Mesenchymal stem cell (in vitro differentiated cells and primary cell): ENCODE results near the gene CDKN1C.

Experiments used
- DNase-seq: peaks from one replicate; pipeline ENCODE4 v3.0.0-alpha.2; 2013
- H2AFZ ChIP-seq: one replicate; pipeline ENCODE4 v1.6.1; 2013; ENCODE audit warnings: low read depth, mild to moderate bottlenecking, control low read depth, inconsistent platforms, low read length, moderate library complexity
- H2AK5ac ChIP-seq: 2 replicates; pipeline ENCODE4 v1.6.1; 2013; ENCODE audit warnings: low read length, moderate library complexity, mild to moderate bottlenecking, inconsistent platforms; ENCODE audit not compliant: severe bottlenecking
- H2BK120ac ChIP-seq: one replicate; pipeline ENCODE4 v1.6.1; 2013; ENCODE audit warnings: low read depth, mild to moderate bottlenecking, inconsistent platforms, low read length, moderate library complexity
- H2BK12ac ChIP-seq, 2 experiments: one replicate each; pipeline ENCODE4 v1.6.1; 2013; ENCODE audit warnings: inconsistent platforms in 2 of 2, low read length in 2 of 2, mild to moderate bottlenecking in 2 of 2, moderate library complexity in 2 of 2, control low read depth in 1 of 2
- H2BK15ac ChIP-seq: one replicate; pipeline ENCODE4 v1.6.1; 2013; ENCODE audit warnings: mild to moderate bottlenecking, low read depth, inconsistent platforms; ENCODE audit not compliant: poor library complexity, severe bottlenecking
- H2BK5ac ChIP-seq: 2 replicates; pipeline ENCODE4 v1.6.1; 2013; ENCODE audit warnings: low read depth, mild to moderate bottlenecking, low read length, control low read depth, inconsistent platforms; ENCODE audit not compliant: poor library complexity, severe bottlenecking
- H3K14ac ChIP-seq, 2 experiments: one replicate each; pipeline ENCODE4 v1.6.1; 2013; ENCODE audit warnings: inconsistent platforms in 2 of 2, low read length in 2 of 2, control low read depth in 1 of 2, mild to moderate bottlenecking in 1 of 2, moderate library complexity in 1 of 2
- H3K18ac ChIP-seq, 2 experiments: one replicate each; pipeline ENCODE4 v1.6.1; 2013; ENCODE audit warnings: inconsistent platforms in 2 of 2, low read length in 2 of 2, control low read depth in 1 of 2, low read depth in 1 of 2, mild to moderate bottlenecking in 1 of 2
- H3K23ac ChIP-seq, 2 experiments: one replicate each; pipeline ENCODE4 v1.6.1; 2013; ENCODE audit warnings: inconsistent platforms in 2 of 2, low read length in 2 of 2, mild to moderate bottlenecking in 2 of 2, moderate library complexity in 2 of 2, control low read depth in 1 of 2
- H3K27ac ChIP-seq: 2 replicates; pipeline ENCODE4 v1.5.1; 2013; ENCODE audit warnings: mild to moderate bottlenecking, moderate library complexity, low read length, control low read depth, inconsistent platforms; ENCODE audit not compliant: poor library complexity, severe bottlenecking
- H3K27me3 ChIP-seq, 2 experiments: 2 replicates each; pipeline versions ENCODE4 v1.6.1 to v1.7.0; 2013; ENCODE audit warnings: low read length in 2 of 2, mild to moderate bottlenecking in 2 of 2, moderate library complexity in 2 of 2, control low read depth in 1 of 2, inconsistent platforms in 1 of 2; ENCODE audit not compliant: control insufficient read depth in 1 of 2, insufficient read depth in 1 of 2
- H3K36me3 ChIP-seq, 2 experiments: 2 replicates each; pipeline versions ENCODE4 v1.6.1 to v1.7.0; 2013; ENCODE audit warnings: low read length in 2 of 2, control low read depth in 1 of 2, inconsistent platforms in 1 of 2, low read depth in 1 of 2, mild to moderate bottlenecking in 1 of 2; ENCODE audit not compliant: insufficient read depth in 2 of 2, control insufficient read depth in 1 of 2
- H3K4ac ChIP-seq, 2 experiments: one replicate each; pipeline ENCODE4 v1.6.1; 2013; ENCODE audit warnings: inconsistent platforms in 2 of 2, low read length in 2 of 2, mild to moderate bottlenecking in 2 of 2, moderate library complexity in 2 of 2, control low read depth in 1 of 2, low read depth in 1 of 2
- H3K4me1 ChIP-seq: 2 replicates; pipeline ENCODE4 v1.6.1; 2013; ENCODE audit warnings: low read depth, low read length, control low read depth; ENCODE audit not compliant: control insufficient read depth, insufficient read depth
- H3K4me2 ChIP-seq: 2 replicates; pipeline ENCODE4 v1.6.1; 2013; ENCODE audit warnings: low read length, mild to moderate bottlenecking, inconsistent platforms; ENCODE audit not compliant: poor library complexity, severe bottlenecking
- H3K4me3 ChIP-seq, 2 experiments: 2 replicates each; pipeline versions ENCODE4 v1.5.1 to v1.7.0; 2013; ENCODE audit warnings: low read length in 2 of 2, mild to moderate bottlenecking in 2 of 2, control low read depth in 1 of 2, low read depth in 1 of 2; ENCODE audit not compliant: insufficient read depth in 1 of 2
- H3K79me1 ChIP-seq: replicated peaks from 2 replicates; pipeline ENCODE4 v1.6.1; 2013; ENCODE audit warnings: mild to moderate bottlenecking, control low read depth, low read length, inconsistent platforms; ENCODE audit not compliant: poor library complexity, severe bottlenecking
- H3K9ac ChIP-seq: 2 replicates; pipeline ENCODE4 v1.7.0; 2013; ENCODE audit warnings: mild to moderate bottlenecking, low read length, moderate library complexity
- H3K9me3 ChIP-seq: 2 replicates; pipeline ENCODE4 v1.7.0; 2013; ENCODE audit warnings: mild to moderate bottlenecking, low read length; ENCODE audit not compliant: control insufficient read depth
- H4K8ac ChIP-seq: one replicate; pipeline ENCODE4 v1.6.1; 2013; ENCODE audit warnings: inconsistent platforms, mild to moderate bottlenecking, low read length, moderate library complexity
- H4K91ac ChIP-seq: one replicate; pipeline ENCODE4 v1.6.1; 2013; ENCODE audit warnings: mild to moderate bottlenecking, low read length, inconsistent platforms
- WGBS: methylation state at CpG from one replicate; pipeline ENCODE4 v1.1.7; 2013; ENCODE audit warnings: mixed read lengths; 5-methylcytosine and 5-hydroxymethylcytosine counted together

CDKN1C gene

DNA sequence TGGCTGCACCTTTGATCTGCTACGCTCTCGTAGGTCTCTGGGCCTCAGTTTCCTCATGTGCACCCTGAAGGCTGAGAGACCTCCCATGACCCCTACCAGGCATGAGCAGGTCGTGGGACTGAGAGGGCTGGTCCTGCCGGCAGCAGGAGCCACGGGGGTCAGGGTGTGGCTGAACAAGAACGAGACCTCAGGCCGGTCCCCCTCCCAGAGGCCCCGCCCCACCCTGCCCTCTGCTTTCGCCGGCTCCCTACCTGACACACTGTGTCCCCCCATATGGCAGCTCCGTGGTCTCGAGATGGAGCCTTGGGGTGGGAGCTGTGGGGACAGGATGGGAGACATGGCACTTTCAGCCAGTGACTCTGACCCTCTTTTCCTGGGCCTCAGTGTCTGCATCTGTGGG lies 40.6 kb downstream of the CDKN1C start:
- H3K9ac ChIP-seq, result no peak overlapping the region
- no peak overlapping the region for H3K18ac ChIP-seq
- no peaks in the 10 kb centered on the region for H3K9me3 ChIP-seq
- H2BK15ac ChIP-seq, result no peak overlapping the region
- H3K27ac ChIP-seq, result no peak overlapping the region
- H3K27me3 ChIP-seq, result peaks cover 0 to 18% of the 10 kb centered on the region in 2 experiments
- H2BK120ac ChIP-seq, result no peak overlapping the region
- no peak overlapping the region for H2AK5ac ChIP-seq
- no peak overlapping the region for H2BK12ac ChIP-seq
- H3K23ac ChIP-seq, result no peak overlapping the region
- H3K14ac ChIP-seq, result no peak overlapping the region
- WGBS, result 88% methylated on average over 10 of the region's 12 CpGs
- H2BK5ac ChIP-seq, result no peak overlapping the region
- H3K4me1 ChIP-seq, result peaks cover 28% of the 10 kb centered on the region
- H3K4me3 ChIP-seq, result no peak overlapping the region
- H3K36me3 ChIP-seq, result peaks cover 0 to 3% of the 10 kb centered on the region in 2 experiments
- H4K8ac ChIP-seq, result no peak overlapping the region
- no peaks in the 10 kb centered on the region for H3K79me1 ChIP-seq
- H3K4me2 ChIP-seq, result no peak overlapping the region
- DNase-seq, result no peak
- peak overlapping the region; percentile 22 for H4K91ac ChIP-seq
- no peak overlapping the region for H2AFZ ChIP-seq
- H3K4ac ChIP-seq, result no peak overlapping the region

DNA sequence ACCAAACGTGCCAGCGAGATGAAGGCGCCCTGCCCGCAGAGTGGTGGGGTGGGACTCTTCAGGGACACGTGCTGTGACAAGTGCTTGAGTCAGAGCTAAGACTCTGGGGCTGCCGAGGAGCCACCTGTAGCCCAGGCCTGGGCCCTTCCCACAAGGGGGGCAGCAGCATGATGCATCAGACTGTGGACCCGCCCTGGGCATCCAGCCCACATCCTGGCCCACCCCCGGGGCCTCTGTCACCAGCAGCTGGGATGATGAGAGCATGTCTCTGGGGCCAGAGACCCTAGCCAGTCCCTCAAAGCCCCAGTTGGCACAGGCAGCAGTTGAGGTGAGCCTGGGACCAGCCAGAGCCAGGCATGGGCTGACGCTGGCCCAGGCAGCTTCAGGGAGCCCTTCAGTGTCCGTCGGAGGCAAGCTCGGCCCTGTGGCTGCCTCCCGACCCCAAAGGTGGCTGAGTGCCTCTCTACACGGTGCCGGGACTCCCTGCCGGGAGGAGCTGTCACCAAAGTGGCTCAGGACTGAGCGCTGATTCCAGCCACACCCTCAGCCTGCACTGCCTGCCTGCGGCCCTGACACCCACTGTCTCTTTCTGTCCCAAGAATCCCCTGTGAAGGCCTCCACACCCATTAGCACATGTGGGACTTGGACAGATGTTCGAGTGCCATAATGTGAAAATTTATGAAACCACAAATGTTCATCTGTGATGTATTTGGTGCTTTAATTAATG lies 41.3 kb downstream of the CDKN1C start:
- Histone ChIP-seq H4K91ac (no peak overlapping the region), H3K23ac (no peak overlapping the region), H3K9ac (no peak overlapping the region), H3K4ac (no peak overlapping the region), H3K9me3 (no peaks in the 10 kb centered on the region), H2BK120ac (no peak overlapping the region), H2BK15ac (peak overlapping the region; percentile 52), H2BK5ac (no peak overlapping the region), H2AFZ (no peak overlapping the region), H2BK12ac (peak overlapping the region in 1 of 2 experiments; percentile 21), H3K4me1 (peaks cover 28% of the 10 kb centered on the region), H3K18ac (no peak overlapping the region), H3K27ac (no peak overlapping the region), H3K4me3 (no peak overlapping the region), H3K36me3 (peaks cover 0 to 3% of the 10 kb centered on the region in 2 experiments), H4K8ac (no peak overlapping the region), H3K4me2 (no peak overlapping the region), H3K14ac (no peak overlapping the region), H2AK5ac (no peak overlapping the region), H3K27me3 (peaks cover 0 to 18% of the 10 kb centered on the region in 2 experiments), H3K79me1 (no peaks in the 10 kb centered on the region)
- 84% methylated on average over 18 of the region's 19 CpGs for WGBS
- no peak for DNase-seq

GRCh38 chr11:2843551-2843950 lies 42.0 kb downstream of the CDKN1C start:
- H3K14ac ChIP-seq, result no peak overlapping the region
- H3K18ac ChIP-seq, result no peak overlapping the region
- H4K8ac ChIP-seq, result no peak overlapping the region
- H3K79me1 ChIP-seq, result no peaks in the 10 kb centered on the region
- no peak overlapping the region for H3K23ac ChIP-seq
- no peak overlapping the region for H4K91ac ChIP-seq
- peaks cover 0 to 11% of the 10 kb centered on the region in 2 experiments for H3K27me3 ChIP-seq
- H2BK15ac ChIP-seq, result no peak overlapping the region
- H3K9ac ChIP-seq, result no peak overlapping the region
- no peak overlapping the region for H2BK12ac ChIP-seq
- H3K4me1 ChIP-seq, result peaks cover 28% of the 10 kb centered on the region
- H3K9me3 ChIP-seq, result no peaks in the 10 kb centered on the region
- H2AK5ac ChIP-seq, result peak overlapping the region; percentile 10
- 92% methylated on average over 13 of the region's 14 CpGs for WGBS
- no peak overlapping the region for H2BK120ac ChIP-seq
- no peak overlapping the region for H3K27ac ChIP-seq
- H2AFZ ChIP-seq, result no peak overlapping the region
- no peak for DNase-seq
- peaks cover 0 to 3% of the 10 kb centered on the region in 2 experiments for H3K36me3 ChIP-seq
- no peak overlapping the region for H2BK5ac ChIP-seq
- no peak overlapping the region for H3K4me3 ChIP-seq
- no peak overlapping the region for H3K4me2 ChIP-seq
- H3K4ac ChIP-seq, result no peak overlapping the region

- no peak overlapping the region for H4K8ac ChIP-seq
- H2AFZ ChIP-seq, result no peak overlapping the region
- H3K27ac ChIP-seq, result no peak overlapping the region
- H3K4me2 ChIP-seq, result no peak overlapping the region
- H4K91ac ChIP-seq, result no peak overlapping the region
- H3K4me3 ChIP-seq, result no peak overlapping the region
- no peak overlapping the region for H3K9ac ChIP-seq
- no peak overlapping the region for H3K18ac ChIP-seq
- H2BK120ac ChIP-seq, result no peak overlapping the region
- no peak overlapping the region for H2BK12ac ChIP-seq
- no peak overlapping the region for H2BK5ac ChIP-seq
- no peaks in the 10 kb centered on the region for H3K79me1 ChIP-seq
- H2BK15ac ChIP-seq, result no peak overlapping the region
- H3K36me3 ChIP-seq, result peaks cover 0 to 3% of the 10 kb centered on the region in 2 experiments
- no peak overlapping the region for H3K14ac ChIP-seq
- peaks cover 0 to 14% of the 10 kb centered on the region in 2 experiments for H3K27me3 ChIP-seq
- H3K9me3 ChIP-seq, result no peaks in the 10 kb centered on the region
- no peak overlapping the region for H3K23ac ChIP-seq
- H2AK5ac ChIP-seq, result no peak overlapping the region
- peaks cover 28% of the 10 kb centered on the region for H3K4me1 ChIP-seq
- H3K4ac ChIP-seq, result no peak overlapping the region
- 96% methylated on average over 16 of the region's 16 CpGs for WGBS
- DNase-seq, result no peak
Observed at GRCh38 chr11:2842876-2843275, 42.7 kb downstream of the CDKN1C start.
